Mucosa of descending colon (tissue), 3 donors: ENCODE measurements around the gene ENSA. TPM values are rescaled to one million over a fixed set of nuclear protein-coding genes. Genes with fewer than 3 reads are reported as not detected.
"Not testable (repeated sequence)": the region's sequence is repeated elsewhere in the genome, so short reads cannot be mapped to it uniquely, and the experiment has no call there.

Source experiments
- ATAC-seq: fragments of 200-7000 bp; cut with Tn5 transposase; one replicate; pipeline ENCODE4 v1.9.1; 2020; ENCODE audit warnings: mild to moderate bottlenecking, moderate library complexity
- DNase-seq, 3 donors: peaks; one replicate each; pipeline ENCODE4 v3.0.0-alpha.2; 2020
- H3K36me3 ChIP-seq: fragments of 200-600 bp; one replicate; pipeline ENCODE4 v1.8.0; 2021; ENCODE audit warnings: low read depth, mild to moderate bottlenecking
- H3K4me1 ChIP-seq: fragments of 200-600 bp; one replicate; pipeline ENCODE4 v1.8.0; 2021; ENCODE audit warnings: low read depth, mild to moderate bottlenecking
- H3K4me3 ChIP-seq: fragments of 200-600 bp; one replicate; pipeline ENCODE4 v1.8.0; 2021; ENCODE audit warnings: mild to moderate bottlenecking
- H3K9me3 ChIP-seq: fragments of 200-600 bp; one replicate; pipeline ENCODE4 v1.8.0; 2021; ENCODE audit warnings: mild to moderate bottlenecking
- intact Hi-C, 2 donors: fragments of 100-400 bp; cut with DNase I in 1 of 2; cut with micrococcal nuclease in 1 of 2; formaldehyde crosslinking; loops; one replicate each; pipeline versions ENCODE4 v1.11.0 to v1.11.1; 2022; cut with DNase I, micrococcal nuclease
- total RNA-seq, 3 donors: library from RNA; stranded (reverse); fragmentation: NEBNext Ultra II Directional in 2 of 3; extraction: Animal tissue kit (Norgen Biotek cat#: 25700) in 2 of 3; gene quantifications; one replicate each; pipeline versions ENCODE4 v1.2.1 to v1.2.4, GENCODE V29; 2021 to 2023
- TF ChIP-seq, protein P1 (sequence below): fragments of 200-600 bp; IDR thresholded peaks from one replicate; pipeline ENCODE4 v1.8.0; 2022; ENCODE audit warnings: antibody characterized with exemption, mild to moderate bottlenecking
- donor health status: DM: no; HTN: no; CAD: no; lungs with moderate emphysema.
- donor health status: DM: no; HTN: no; CAD: no.
- donor health status: DM: no; HTN: yes; CAD: no.

The ENSA gene
- total RNA-seq, 3 donors from 2014 or later, result 174 to 213 (median 194) TPM

DNA sequence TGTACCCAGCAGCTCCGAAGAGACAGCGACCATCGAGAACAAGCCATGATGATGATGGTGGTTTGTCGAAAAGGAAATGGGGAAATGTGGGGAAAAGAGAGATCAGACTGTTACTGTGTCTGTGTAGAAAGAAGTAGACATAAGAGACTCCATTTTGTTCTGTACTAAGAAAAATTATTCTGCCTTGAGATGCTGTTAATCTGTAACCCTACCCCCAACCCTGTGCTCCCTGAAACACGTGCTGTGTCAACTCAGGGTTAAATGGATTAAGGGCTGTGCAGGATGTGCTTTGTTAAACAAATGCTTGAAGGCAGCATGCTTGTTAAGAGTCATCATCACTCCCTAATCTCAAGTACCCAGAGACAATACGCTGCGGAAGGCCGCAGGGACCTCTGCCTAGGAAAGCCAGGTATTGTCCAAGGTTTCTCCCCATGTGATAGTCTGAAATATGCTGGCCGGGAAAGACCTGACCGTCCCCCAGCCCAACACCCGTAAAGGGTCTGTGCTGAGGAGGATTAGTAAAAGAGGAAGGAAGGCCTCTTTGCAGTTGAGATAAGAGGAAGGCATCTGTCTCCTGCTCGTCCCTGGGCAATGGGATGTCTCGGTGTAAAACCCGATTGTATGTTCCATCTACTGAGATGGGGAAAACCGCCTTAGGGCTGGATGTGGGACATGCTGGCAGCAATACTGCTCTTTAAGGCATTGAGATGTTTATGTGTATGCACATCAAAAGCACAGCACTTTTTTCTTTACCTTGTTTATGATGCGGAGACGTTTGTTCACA is 5.6 kb upstream of the ENSA start:
- H3K4me1 ChIP-seq, intact Hi-C loops, H3K4me3 ChIP-seq, DNase-seq, H3K9me3 ChIP-seq, ATAC-seq, H3K36me3 ChIP-seq: not testable (repeated sequence)

DNA sequence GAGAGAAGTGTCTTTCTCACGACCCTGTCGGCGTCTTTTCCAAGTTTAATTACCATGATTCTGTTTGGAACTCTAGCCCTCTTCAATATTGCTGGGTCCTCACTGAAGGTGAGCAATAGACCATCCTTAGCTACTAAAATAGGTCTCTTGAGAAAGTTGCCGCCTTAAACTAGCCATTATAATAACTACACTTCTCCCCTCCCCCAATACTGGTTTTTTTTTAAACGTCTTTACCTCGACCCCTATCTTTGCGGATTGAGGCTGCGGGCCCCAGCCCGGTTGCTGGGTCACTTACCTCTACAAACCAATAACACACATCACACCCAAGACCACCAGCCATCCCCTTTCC is 672 bp downstream of the ENSA start:
- Histone ChIP-seq H3K36me3 (peaks cover 7% of the 10 kb centered on the region), H3K4me1 (peaks cover 22% of the 10 kb centered on the region), H3K4me3 (peak overlapping the region; percentile 31), H3K9me3 (no peaks in the 10 kb centered on the region)
- ATAC-seq, result no peak
- DNase-seq, result no peak
- intact Hi-C loops, result loop anchor here in 1 of 2 donors (10.0 kb wide), 1 partner anchor 74 kb away; no protein-coding TSS in a partner anchor
- TF ChIP-seq, protein P1, sequence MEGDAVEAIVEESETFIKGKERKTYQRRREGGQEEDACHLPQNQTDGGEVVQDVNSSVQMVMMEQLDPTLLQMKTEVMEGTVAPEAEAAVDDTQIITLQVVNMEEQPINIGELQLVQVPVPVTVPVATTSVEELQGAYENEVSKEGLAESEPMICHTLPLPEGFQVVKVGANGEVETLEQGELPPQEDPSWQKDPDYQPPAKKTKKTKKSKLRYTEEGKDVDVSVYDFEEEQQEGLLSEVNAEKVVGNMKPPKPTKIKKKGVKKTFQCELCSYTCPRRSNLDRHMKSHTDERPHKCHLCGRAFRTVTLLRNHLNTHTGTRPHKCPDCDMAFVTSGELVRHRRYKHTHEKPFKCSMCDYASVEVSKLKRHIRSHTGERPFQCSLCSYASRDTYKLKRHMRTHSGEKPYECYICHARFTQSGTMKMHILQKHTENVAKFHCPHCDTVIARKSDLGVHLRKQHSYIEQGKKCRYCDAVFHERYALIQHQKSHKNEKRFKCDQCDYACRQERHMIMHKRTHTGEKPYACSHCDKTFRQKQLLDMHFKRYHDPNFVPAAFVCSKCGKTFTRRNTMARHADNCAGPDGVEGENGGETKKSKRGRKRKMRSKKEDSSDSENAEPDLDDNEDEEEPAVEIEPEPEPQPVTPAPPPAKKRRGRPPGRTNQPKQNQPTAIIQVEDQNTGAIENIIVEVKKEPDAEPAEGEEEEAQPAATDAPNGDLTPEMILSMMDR, result no peak

DNA sequence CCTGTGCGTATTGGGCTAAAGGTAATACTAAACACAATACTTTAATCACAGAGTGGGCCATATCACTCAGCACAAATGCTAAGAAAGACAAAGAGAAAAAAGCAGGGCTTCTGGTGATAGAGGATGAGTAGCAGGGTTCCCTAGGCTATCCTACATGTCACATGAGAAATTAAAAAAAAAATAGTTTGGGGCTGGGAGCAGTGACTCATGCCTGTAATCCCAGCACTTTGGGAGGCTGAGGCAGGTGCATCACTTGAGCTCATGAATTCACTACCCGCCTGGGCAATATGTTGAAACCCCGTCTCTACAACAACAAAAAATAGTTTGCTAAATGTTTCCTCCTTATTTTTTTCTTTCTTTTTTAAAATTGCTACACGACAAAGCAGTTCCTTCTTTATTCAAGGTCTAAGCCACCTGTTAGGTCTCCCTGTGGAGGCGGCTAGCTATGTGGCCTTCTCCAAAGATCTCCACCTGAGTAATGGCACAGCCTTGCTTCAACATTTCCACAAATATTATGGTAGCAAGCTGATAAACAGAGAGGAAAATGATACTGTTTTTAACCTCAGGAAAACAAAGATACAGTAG is 1.5 kb downstream of the ENSA start:
- no peak for ATAC-seq
- Histone ChIP-seq H3K9me3 (no peaks in the 10 kb centered on the region), H3K4me1 (peaks cover 22% of the 10 kb centered on the region), H3K4me3 (no peak overlapping the region), H3K36me3 (peaks cover 7% of the 10 kb centered on the region)
- intact Hi-C loops, result loop anchor here in 1 of 2 donors (10.0 kb wide), 1 partner anchor 73 kb away; no protein-coding TSS in a partner anchor
- DNase-seq, result no peak
- TF ChIP-seq, protein P1, result no peak

DNA sequence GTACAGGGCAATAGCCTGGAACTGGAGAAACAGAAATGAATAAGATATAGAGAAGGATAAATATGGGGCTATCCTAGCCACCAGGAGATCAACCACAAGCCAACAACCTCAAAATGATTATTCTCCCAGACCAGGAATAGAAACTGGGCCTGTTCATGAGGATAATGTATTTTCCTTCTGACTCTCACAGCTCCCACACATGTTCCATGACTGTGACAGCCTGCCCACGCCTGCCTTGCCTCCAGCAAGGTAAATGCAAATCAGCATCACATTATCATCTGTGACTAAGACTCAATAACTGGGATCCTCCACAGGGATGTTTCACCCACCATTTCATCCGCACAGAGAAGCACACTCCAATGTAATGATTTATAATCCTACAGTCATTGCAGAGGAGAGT is 3.3 kb downstream of the ENSA start:
- Histone ChIP-seq H3K36me3 (peaks cover 7% of the 10 kb centered on the region), H3K9me3 (no peaks in the 10 kb centered on the region), H3K4me1 (peaks cover 26% of the 10 kb centered on the region), H3K4me3 (no peak overlapping the region)
- DNase-seq, result no peak
- ATAC-seq, result no peak
- intact Hi-C loops, result loop anchor here in 1 of 2 donors (10.0 kb wide), 1 partner anchor 71 kb away; no protein-coding TSS in a partner anchor
- TF ChIP-seq, protein P1, result no peak

DNA sequence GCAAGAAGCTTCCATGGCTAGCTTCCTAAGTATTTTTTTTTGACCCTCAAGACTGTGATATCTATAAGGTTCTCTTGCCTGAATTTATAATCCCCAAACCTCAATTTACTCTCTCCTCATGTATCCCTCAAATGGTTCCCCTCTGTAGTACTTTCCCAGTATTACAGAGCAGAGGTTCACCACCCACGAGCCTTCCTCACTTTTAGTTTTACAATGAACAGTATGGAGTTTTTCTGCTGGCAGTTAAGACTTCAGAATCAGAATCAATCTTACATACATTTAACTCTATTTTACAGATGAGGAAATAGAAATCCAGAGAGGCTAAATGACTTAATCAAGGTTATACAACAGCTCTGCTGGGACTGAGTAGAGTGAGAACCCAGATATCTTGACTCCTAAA is 4.9 kb downstream of the ENSA start:
- not testable (repeated sequence) for H3K36me3 ChIP-seq, H3K9me3 ChIP-seq, H3K4me3 ChIP-seq, ATAC-seq, DNase-seq
- H3K4me1 ChIP-seq, result peaks cover 34% of the 10 kb centered on the region
- intact Hi-C loops, result loop anchor here (5.0 to 10.0 kb wide), 2 partner anchors 47 to 70 kb away; partner anchors contain the start of gene MCL1 (in 1 of the 2)

DNA sequence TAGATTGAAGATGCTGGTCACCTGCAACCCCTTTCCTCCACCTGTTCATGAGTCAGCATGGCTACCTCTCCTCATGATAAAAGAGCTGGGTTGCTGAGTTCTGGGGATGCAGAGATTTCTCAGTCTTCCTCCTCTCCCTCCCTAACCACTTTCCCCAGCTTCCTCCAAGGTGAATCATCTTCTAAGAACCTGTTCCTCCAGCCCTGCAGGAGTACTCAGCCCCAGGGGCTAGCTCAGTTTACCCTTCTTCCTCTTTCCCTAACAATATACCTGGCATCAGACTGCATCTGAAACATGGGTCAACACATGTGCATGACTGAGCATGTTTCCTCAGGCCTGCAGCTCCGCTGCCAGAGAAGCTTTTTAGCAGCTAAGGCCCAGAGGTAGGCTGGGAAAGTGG is 5.3 kb downstream of the ENSA start:
- DNase-seq, ATAC-seq, H3K36me3 ChIP-seq, H3K9me3 ChIP-seq, H3K4me3 ChIP-seq: not testable (repeated sequence)
- H3K4me1 ChIP-seq, result peaks cover 37% of the 10 kb centered on the region
- intact Hi-C loops, result loop anchor here (5.0 to 10.0 kb wide), 2 partner anchors 47 to 69 kb away; partner anchors contain the start of gene MCL1 (in 1 of the 2)
